SK-N-SH treated with all-trans-retinoic acid at 6 μM for 48 hours (cell line): ENCODE data around the gene CNPY1.

Source experiments
- ATAC-seq: fragments of 200-7000 bp; cut with Tn5 transposase; 3 replicates; pipeline ENCODE4 v1.9.1; 2020; ENCODE audit warnings: mild to moderate bottlenecking, moderate library complexity
- ARNTL ChIP-seq: fragments of 450-650 bp; formaldehyde crosslinking; IDR thresholded peaks from 2 replicates; pipeline ENCODE4 v1.5.0; 2020; ENCODE audit warnings: low read depth, mild to moderate bottlenecking, moderate library complexity, borderline replicate concordance
- BACH2 ChIP-seq: fragments of 250-450 bp; sonication (Bioruptor Pico); IDR thresholded peaks from 2 replicates; pipeline ENCODE4 v1.9.0; 2021; ENCODE audit warnings: mild to moderate bottlenecking, borderline replicate concordance
- CREB5 ChIP-seq: fragments of 250-450 bp; sonication (Bioruptor Pico); IDR thresholded peaks from 2 replicates; pipeline ENCODE4 v1.5.1; 2020; ENCODE audit warnings: low read depth, mild to moderate bottlenecking, moderate library complexity
- CSDC2 ChIP-seq: fragments of 250-450 bp; sonication (Bioruptor Pico); IDR thresholded peaks from 2 replicates; pipeline ENCODE4 v1.5.0; 2020; ENCODE audit warnings: mild to moderate bottlenecking, moderate library complexity
- CSRNP3 ChIP-seq: fragments of 250-450 bp; sonication (Bioruptor Pico); IDR thresholded peaks from 2 replicates; pipeline ENCODE4 v1.5.1; 2021; ENCODE audit warnings: mild to moderate bottlenecking, moderate library complexity
- ESRRG ChIP-seq: fragments of 250-450 bp; sonication (Bioruptor Pico); IDR thresholded peaks from 2 replicates; pipeline ENCODE4 v1.6.1; 2021; ENCODE audit warnings: mild to moderate bottlenecking
- GLIS3 ChIP-seq: fragments of 250-450 bp; sonication (Bioruptor Pico); IDR thresholded peaks from 2 replicates; pipeline ENCODE4 v1.5.0; 2020; ENCODE audit warnings: mild to moderate bottlenecking, moderate library complexity
- ISL1 ChIP-seq: fragments of 250-450 bp; sonication (Bioruptor Pico); IDR thresholded peaks from 2 replicates; pipeline ENCODE4 v2.1.2; 2022; ENCODE audit warnings: mild to moderate bottlenecking, moderate library complexity
- OSR1 ChIP-seq: fragments of 250-450 bp; sonication (Bioruptor Pico); IDR thresholded peaks from 2 replicates; pipeline ENCODE4 v1.8.0; 2022; ENCODE audit warnings: moderate library complexity, mild to moderate bottlenecking, inconsistent platforms
- POU6F1 ChIP-seq: fragments of 250-450 bp; sonication (Bioruptor Pico); IDR thresholded peaks from 2 replicates; pipeline ENCODE4 v1.8.0; 2021; ENCODE audit warnings: low read depth, mild to moderate bottlenecking, moderate library complexity, borderline replicate concordance
- PPARA ChIP-seq: fragments of 250-450 bp; sonication (Bioruptor Pico); IDR thresholded peaks from 2 replicates; pipeline ENCODE4 v1.5.0; 2020; ENCODE audit warnings: mild to moderate bottlenecking, borderline replicate concordance
- RARB ChIP-seq: fragments of 250-450 bp; sonication (Bioruptor Pico); IDR thresholded peaks from 2 replicates; pipeline ENCODE4 v1.8.0; 2021; ENCODE audit warnings: mild to moderate bottlenecking, moderate library complexity
- SNAI2 ChIP-seq: fragments of 250-450 bp; sonication (Bioruptor Pico); IDR thresholded peaks from 2 replicates; pipeline ENCODE4 v1.5.0; 2020; ENCODE audit warnings: mild to moderate bottlenecking, moderate library complexity
- TCF4 ChIP-seq: fragments of 250-450 bp; sonication (Bioruptor Pico); IDR thresholded peaks from 2 replicates; pipeline ENCODE4 v1.8.0; 2021; ENCODE audit warnings: mild to moderate bottlenecking, moderate library complexity, borderline replicate concordance
- TOX ChIP-seq: fragments of 250-450 bp; sonication (Bioruptor Pico); IDR thresholded peaks from 2 replicates; pipeline ENCODE4 v1.8.0; 2021; ENCODE audit warnings: mild to moderate bottlenecking, moderate library complexity, borderline replicate concordance
- TSHZ2 ChIP-seq: fragments of 250-450 bp; sonication (Bioruptor Pico); IDR thresholded peaks from 2 replicates; pipeline ENCODE4 v1.5.0; 2020; ENCODE audit warnings: mild to moderate bottlenecking, moderate library complexity
- ZFP3 ChIP-seq: fragments of 250-450 bp; sonication (Bioruptor Pico); IDR thresholded peaks from 2 replicates; pipeline ENCODE4 v1.5.0; 2020; ENCODE audit warnings: mild to moderate bottlenecking, moderate library complexity
- ZFP30 ChIP-seq: fragments of 450-650 bp; formaldehyde crosslinking; IDR thresholded peaks from 2 replicates; pipeline ENCODE4 v1.5.0; 2022; ENCODE audit warnings: mild to moderate bottlenecking, moderate library complexity
- ZNF565 ChIP-seq: fragments of 450-650 bp; formaldehyde crosslinking; conservative IDR thresholded peaks from 2 replicates; pipeline ENCODE4 v1.5.0; 2020; ENCODE audit warnings: low read depth, mild to moderate bottlenecking, moderate library complexity
- ZNF70 ChIP-seq: fragments of 450-650 bp; formaldehyde crosslinking; IDR thresholded peaks from 2 replicates; pipeline ENCODE4 v1.5.0; 2020; ENCODE audit warnings: mild to moderate bottlenecking, moderate library complexity
- ZNF8 ChIP-seq: fragments of 450-650 bp; formaldehyde crosslinking; IDR thresholded peaks from 2 replicates; pipeline ENCODE4 v1.5.0; 2020; ENCODE audit warnings: mild to moderate bottlenecking, moderate library complexity

Gene CNPY1

GRCh38 chr7:155560196-155560885, 14.0 kb upstream of the CNPY1 start:
- ATAC-seq = no peak
- TF ChIP-seq RARB (CRISPR knock-in tag) = no peak
- no peak for TF ChIP-seq ZFP3 (CRISPR knock-in tag)
- TF ChIP-seq ZNF565 (CRISPR knock-in tag) = no peak
- TF ChIP-seq ZFP30 (CRISPR knock-in tag) = no peak
- TF ChIP-seq POU6F1 (CRISPR knock-in tag) = no peak
- TF ChIP-seq CSRNP3 = no peak
- TF ChIP-seq GLIS3 (CRISPR knock-in tag) = no peak
- TF ChIP-seq TCF4 = no peak
- no peak for TF ChIP-seq OSR1
- TF ChIP-seq SNAI2 (CRISPR knock-in tag) = no peak
- TF ChIP-seq TOX = no peak
- TF ChIP-seq TSHZ2 (CRISPR knock-in tag) = no peak
- no peak for TF ChIP-seq CSDC2 (CRISPR knock-in tag)
- TF ChIP-seq ZNF8 = no peak

GRCh38 chr7:155559519-155560108, 13.3 kb upstream of the CNPY1 start:
- TF ChIP-seq ARNTL (no peak), OSR1 (no peak), CSDC2 (CRISPR knock-in tag) (no peak), GLIS3 (CRISPR knock-in tag) (no peak), BACH2 (CRISPR knock-in tag) (no peak), ISL1 (no peak), ZNF565 (CRISPR knock-in tag) (no peak)
- ATAC-seq = no peak

GRCh38 chr7:155558961-155559360, 12.6 kb upstream of the CNPY1 start:
- ATAC-seq = no peak
- TF ChIP-seq PPARA (CRISPR knock-in tag) = no peak

GRCh38 chr7:155558351-155558750, 12.0 kb upstream of the CNPY1 start:
- ATAC-seq = no peak
- TF ChIP-seq POU6F1 (CRISPR knock-in tag) (no peak), ESRRG (CRISPR knock-in tag) (no peak), TCF4 (no peak), ARNTL (no peak), OSR1 (no peak), ZFP30 (CRISPR knock-in tag) (no peak), CSRNP3 (no peak), TSHZ2 (CRISPR knock-in tag) (no peak), GLIS3 (CRISPR knock-in tag) (no peak), CSDC2 (CRISPR knock-in tag) (no peak), ZNF70 (no peak), CREB5 (CRISPR knock-in tag) (no peak), SNAI2 (CRISPR knock-in tag) (no peak), BACH2 (CRISPR knock-in tag) (no peak), RARB (CRISPR knock-in tag) (no peak), ZNF565 (CRISPR knock-in tag) (no peak), TOX (no peak)
